Spleen (tissue), 7 donors: ENCODE measurements around the gene ADAMTS3.

Experiments used
- POLR2A ChIP-seq, 3 donors: fragments of 450-650 bp; IDR thresholded peaks; one replicate each; pipeline ENCODE4 v1.5.1; 2017; ENCODE audit warnings: antibody characterized with exemption in 3 of 3, mild to moderate bottlenecking in 1 of 3
- POLR2AphosphoS5 ChIP-seq, 3 donors: sonication (generic); formaldehyde crosslinking; IDR thresholded peaks; one replicate each; pipeline ENCODE4 v1.5.1; 2017; ENCODE audit warnings: antibody characterized with exemption in 3 of 3
- TF ChIP-seq, protein P1 (sequence below), 11 experiments: fragments of 200-600 bp in 7 of 11; fragments of 450-650 bp in 4 of 11; sonication (generic) in 4 of 11; IDR thresholded peaks in 8 of 11; conservative IDR thresholded peaks in 3 of 11; 1 replicate in 7 of 11; 2 replicates in 4 of 11; pipeline versions ENCODE4 v1.4.0 to v1.8.0; 2016 to 2021; ENCODE audit warnings: antibody characterized with exemption in 11 of 11, inconsistent platforms in 4 of 11, mild to moderate bottlenecking in 1 of 11
- donor health status: DM: no; HTN: no; CAD: no; lungs with moderate emphysema.
- donor health status: DM: no; HTN: no; CAD: no.
- donor health status: DM: no; HTN: no; CAD: no.

DNA sequence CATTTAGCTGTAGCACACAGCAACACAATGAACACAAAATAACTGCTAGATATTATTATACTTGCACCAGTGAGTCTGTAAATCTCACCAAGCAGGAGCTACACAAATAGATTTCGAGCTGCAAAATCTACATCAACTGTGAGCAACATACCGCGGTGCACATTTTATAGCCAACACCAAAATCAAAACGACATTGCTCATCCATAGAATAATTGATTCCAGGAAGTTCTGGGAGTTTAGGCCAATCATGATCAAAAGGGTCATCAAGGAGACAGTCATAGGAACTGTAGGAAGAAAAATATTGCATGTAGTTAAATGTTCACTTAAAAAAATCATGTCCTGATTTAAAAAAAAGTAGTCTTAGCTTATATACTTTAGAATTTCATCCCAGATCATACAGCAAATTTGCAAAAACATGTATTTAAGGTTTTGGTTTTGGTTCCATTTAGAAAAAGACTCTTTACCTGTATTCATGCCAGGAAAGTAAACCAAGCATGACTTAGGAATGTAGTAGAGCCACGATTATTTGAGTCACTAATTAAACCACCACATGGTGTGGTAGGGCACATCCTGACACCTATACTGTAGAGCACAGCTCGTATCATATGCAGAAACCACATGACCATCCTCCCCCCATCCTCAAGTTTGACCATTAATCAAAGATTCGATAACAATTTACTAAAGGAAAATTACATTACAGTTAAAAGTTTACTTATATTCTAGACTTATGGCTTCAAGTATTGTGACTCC, 250.4 kb downstream of the ADAMTS3 start:
- TF ChIP-seq, protein P1, sequence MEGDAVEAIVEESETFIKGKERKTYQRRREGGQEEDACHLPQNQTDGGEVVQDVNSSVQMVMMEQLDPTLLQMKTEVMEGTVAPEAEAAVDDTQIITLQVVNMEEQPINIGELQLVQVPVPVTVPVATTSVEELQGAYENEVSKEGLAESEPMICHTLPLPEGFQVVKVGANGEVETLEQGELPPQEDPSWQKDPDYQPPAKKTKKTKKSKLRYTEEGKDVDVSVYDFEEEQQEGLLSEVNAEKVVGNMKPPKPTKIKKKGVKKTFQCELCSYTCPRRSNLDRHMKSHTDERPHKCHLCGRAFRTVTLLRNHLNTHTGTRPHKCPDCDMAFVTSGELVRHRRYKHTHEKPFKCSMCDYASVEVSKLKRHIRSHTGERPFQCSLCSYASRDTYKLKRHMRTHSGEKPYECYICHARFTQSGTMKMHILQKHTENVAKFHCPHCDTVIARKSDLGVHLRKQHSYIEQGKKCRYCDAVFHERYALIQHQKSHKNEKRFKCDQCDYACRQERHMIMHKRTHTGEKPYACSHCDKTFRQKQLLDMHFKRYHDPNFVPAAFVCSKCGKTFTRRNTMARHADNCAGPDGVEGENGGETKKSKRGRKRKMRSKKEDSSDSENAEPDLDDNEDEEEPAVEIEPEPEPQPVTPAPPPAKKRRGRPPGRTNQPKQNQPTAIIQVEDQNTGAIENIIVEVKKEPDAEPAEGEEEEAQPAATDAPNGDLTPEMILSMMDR (IDR thresholded peaks at IDR 0.05 in 8 of 11, conservative IDR thresholded peaks at IDR 0.05 in 3 of 11), result no peak
- TF ChIP-seq POLR2A (IDR thresholded peaks at IDR 0.05) (no peak), POLR2AphosphoS5 (IDR thresholded peaks at IDR 0.05) (no peak)
